Stomach (tissue), 19 donors: ENCODE measurements around the gene HRCT1. TPM values are rescaled to one million over a fixed set of nuclear protein-coding genes. Genes with fewer than 3 reads are reported as not detected.

ENCODE experiments used
- DNase-seq, 2 donors: peaks; one replicate each; pipeline versions ENCODE4 v3.0.0 to v3.0.0-alpha.2; 2013 to 2019
- H3K27ac ChIP-seq, 5 donors: fragments of 200-600 bp in 4 of 5; sonication (generic) in 4 of 5; one replicate each; pipeline ENCODE4 v1.5.1; 2013 to 2019; ENCODE audit warnings: mild to moderate bottlenecking in 1 of 5, moderate library complexity in 1 of 5
- H3K27me3 ChIP-seq, 3 donors: fragments of 200-600 bp; sonication (generic); one replicate each; pipeline ENCODE4 v1.5.1; 2017 to 2019; ENCODE audit warnings: mixed run types in 1 of 3
- H3K36me3 ChIP-seq, 4 donors: fragments of 200-600 bp; sonication (generic); 1 replicate in 3 of 4; 2 replicates in 1 of 4; pipeline ENCODE4 v1.5.1; 2016 to 2019
- H3K4me1 ChIP-seq, 4 donors: fragments of 200-600 bp; sonication (generic); one replicate each; pipeline ENCODE4 v1.5.1; 2016 to 2019
- H3K4me3 ChIP-seq, 4 donors: fragments of 200-600 bp; sonication (generic) in 3 of 4; one replicate each; pipeline ENCODE4 v1.5.1; 2016 to 2019; ENCODE audit warnings: mild to moderate bottlenecking in 1 of 4
- H3K9me3 ChIP-seq, 4 donors: fragments of 200-600 bp; sonication (generic); one replicate each; pipeline ENCODE4 v1.5.1; 2016 to 2019
- EP300 ChIP-seq: sonication (generic); formaldehyde crosslinking; IDR thresholded peaks from one replicate; pipeline ENCODE4 v1.6.1; 2017; ENCODE audit warnings: antibody characterized with exemption
- POLR2A ChIP-seq, 4 donors: fragments of 450-650 bp; IDR thresholded peaks; one replicate each; pipeline ENCODE4 v1.6.1; 2016; ENCODE audit warnings: antibody characterized with exemption in 4 of 4, control low read depth in 2 of 4, mild to moderate bottlenecking in 1 of 4, moderate library complexity in 1 of 4
- POLR2AphosphoS5 ChIP-seq, 3 donors: sonication (generic); formaldehyde crosslinking; IDR thresholded peaks; one replicate each; pipeline ENCODE4 v1.6.1; 2016; ENCODE audit warnings: antibody characterized with exemption in 3 of 3
- WGBS, 5 donors: extraction: QIAGEN DNeasy Blood & Tissue Kit in 3 of 5; methylation state at CpG; one replicate each; pipeline versions ENCODE4 v1.1.5 to v1.1.7; 2013 to 2018; 5-methylcytosine and 5-hydroxymethylcytosine counted together
- intact Hi-C: fragments of 100-400 bp; cut with DNase I; formaldehyde crosslinking; loops from one replicate; pipeline ENCODE4 v1.15.1; 2023; ENCODE audit warnings: low total_unique reads
- long read RNA-seq, 10 donors: transcript quantifications; one replicate each; lab custom pipeline, GENCODE V29; 2026
- polyA plus RNA-seq, 3 donors: library from polyadenylated mRNA; stranded (reverse); fragments of 200-250 nt; gene quantifications; one replicate each; pipeline ENCODE4 v1.2.3, GENCODE V29; 2013
- total RNA-seq, 5 donors: library from RNA; depleted of rRNA; stranded (reverse); fragments of >200 nt; gene quantifications; one replicate each; pipeline versions ENCODE4 v1.1.0 to v1.2.3, GENCODE V29; 2014 to 2016
- TF ChIP-seq, protein P1 (sequence below), 7 experiments: fragments of 450-650 bp in 4 of 7; fragments of 200-600 bp in 3 of 7; sonication (generic) in 3 of 7; IDR thresholded peaks; one replicate each; pipeline ENCODE4 v1.5.1; 2016 to 2019; ENCODE audit warnings: antibody characterized with exemption in 7 of 7, control low read depth in 2 of 7, mild to moderate bottlenecking in 1 of 7
- donor health status: healthy with polysubstance abuse.
- donor health status: Bipolar disorder and iron deficiency.
- donor health status: healthy.

The HRCT1 gene
- 10 to 100 TPM in 1 of 5 donors, 1 to 10 TPM in 2, under 1 TPM in 1, not detected in 1; 0.92 to 28.7 (median 7.7) TPM for total RNA-seq
- polyA plus RNA-seq, result 1 to 10 TPM in 1 of 3 donors, under 1 TPM in 1, not detected in 1; 0.50 to 4.3 TPM
- long read RNA-seq, donor 1, partial matches to known transcripts, result 0 of 1 reads
- long read RNA-seq, donor 1, other reads (novel, unspliced or antisense), result 0 of 1 reads
- long read RNA-seq, donor 2, partial matches to known transcripts, result 0 of 1 reads
- long read RNA-seq, donor 2, other reads (novel, unspliced or antisense), result 0 of 1 reads
- long read RNA-seq, donor 3, partial matches to known transcripts, result 0 of 1 reads
- long read RNA-seq, donor 3, other reads (novel, unspliced or antisense), result 0 of 1 reads
- long read RNA-seq, donor 4, result 0 reads
- long read RNA-seq, donor 5, partial matches to known transcripts, result 0 of 2 reads
- long read RNA-seq, donor 5, other reads (novel, unspliced or antisense), result 0 of 2 reads
- long read RNA-seq, donor 6, transcript HRCT1-201 (1 exons, 950 nt), result major isoform, 9 of 9 reads
- long read RNA-seq, donor 6, partial matches to known transcripts, result 0 of 9 reads
- long read RNA-seq, donor 6, other reads (novel, unspliced or antisense), result 0 of 9 reads
- long read RNA-seq, donor 7, partial matches to known transcripts, result 0 of 2 reads
- long read RNA-seq, donor 7, other reads (novel, unspliced or antisense), result 0 of 2 reads
- long read RNA-seq, donor 8, partial matches to known transcripts, result 0 of 2 reads
- long read RNA-seq, donor 8, other reads (novel, unspliced or antisense), result 0 of 2 reads
- long read RNA-seq, donor 9, partial matches to known transcripts, result 0 of 3 reads
- long read RNA-seq, donor 9, other reads (novel, unspliced or antisense), result 0 of 3 reads
- long read RNA-seq, donor 10, result 0 reads

DNA sequence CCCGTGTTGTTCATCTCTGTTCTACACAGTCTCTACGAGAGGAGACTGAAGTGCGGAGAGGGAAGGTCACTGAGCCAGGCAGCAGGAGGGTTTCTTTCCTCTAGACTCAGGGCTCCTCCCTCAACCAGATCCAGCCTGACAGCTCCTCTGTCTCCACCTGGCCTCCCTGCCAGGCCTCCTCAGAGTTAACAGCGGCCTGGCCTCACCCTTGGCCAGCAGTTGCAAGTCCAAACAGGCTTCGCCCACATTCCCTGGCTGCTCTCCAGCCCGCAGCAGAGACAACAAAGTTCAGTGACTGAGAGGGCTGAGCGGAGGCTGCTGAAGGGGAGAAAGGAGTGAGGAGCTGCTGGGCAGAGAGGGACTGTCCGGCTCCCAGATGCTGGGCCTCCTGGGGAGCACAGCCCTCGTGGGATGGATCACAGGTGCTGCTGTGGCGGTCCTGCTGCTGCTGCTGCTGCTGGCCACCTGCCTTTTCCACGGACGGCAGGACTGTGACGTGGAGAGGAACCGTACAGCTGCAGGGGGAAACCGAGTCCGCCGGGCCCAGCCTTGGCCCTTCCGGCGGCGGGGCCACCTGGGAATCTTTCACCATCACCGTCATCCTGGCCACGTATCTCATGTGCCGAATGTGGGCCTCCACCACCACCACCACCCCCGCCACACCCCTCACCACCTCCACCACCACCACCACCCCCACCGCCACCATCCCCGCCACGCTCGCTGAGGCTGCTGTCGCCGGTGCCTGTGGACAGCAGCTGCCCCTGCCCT lies at the start of gene HRCT1:
TSS of gene HRCT1 (plus strand) at position 291 of the 768 bp plus-strand sequence. CDS start at position 377, 86 bp downstream.
- 28 to 52% (median 40%) methylated on average over 23 to 30 of the region's 30 CpGs for WGBS, 5 donors
- peak; percentile 96 for DNase-seq
- H3K36me3 ChIP-seq, result no peaks in the 10 kb centered on the region
- peak within 1 kb of the TSS; percentile 16 to 23 (median 17) for H3K4me3 ChIP-seq
- H3K27me3 ChIP-seq, result peaks cover 0 to 6% (median 0%) of the 10 kb centered on the region in 3 donors
- intact Hi-C loops, result loop anchor here (5.0 kb wide), 1 partner anchor 41 kb away; no protein-coding TSS in a partner anchor
- peak within 1 kb of the TSS; percentile 73 to 94 (median 89) for H3K27ac ChIP-seq
- peaks cover 62 to 79% (median 68%) of the 10 kb centered on the region in 4 donors for H3K4me1 ChIP-seq
- H3K9me3 ChIP-seq, result no peaks in the 10 kb centered on the region
- TF ChIP-seq POLR2AphosphoS5 (IDR thresholded peaks at IDR 0.05), result peak; percentile 66 to 88 (median 85)
- TF ChIP-seq EP300, result no peak
- TF ChIP-seq, protein P1, sequence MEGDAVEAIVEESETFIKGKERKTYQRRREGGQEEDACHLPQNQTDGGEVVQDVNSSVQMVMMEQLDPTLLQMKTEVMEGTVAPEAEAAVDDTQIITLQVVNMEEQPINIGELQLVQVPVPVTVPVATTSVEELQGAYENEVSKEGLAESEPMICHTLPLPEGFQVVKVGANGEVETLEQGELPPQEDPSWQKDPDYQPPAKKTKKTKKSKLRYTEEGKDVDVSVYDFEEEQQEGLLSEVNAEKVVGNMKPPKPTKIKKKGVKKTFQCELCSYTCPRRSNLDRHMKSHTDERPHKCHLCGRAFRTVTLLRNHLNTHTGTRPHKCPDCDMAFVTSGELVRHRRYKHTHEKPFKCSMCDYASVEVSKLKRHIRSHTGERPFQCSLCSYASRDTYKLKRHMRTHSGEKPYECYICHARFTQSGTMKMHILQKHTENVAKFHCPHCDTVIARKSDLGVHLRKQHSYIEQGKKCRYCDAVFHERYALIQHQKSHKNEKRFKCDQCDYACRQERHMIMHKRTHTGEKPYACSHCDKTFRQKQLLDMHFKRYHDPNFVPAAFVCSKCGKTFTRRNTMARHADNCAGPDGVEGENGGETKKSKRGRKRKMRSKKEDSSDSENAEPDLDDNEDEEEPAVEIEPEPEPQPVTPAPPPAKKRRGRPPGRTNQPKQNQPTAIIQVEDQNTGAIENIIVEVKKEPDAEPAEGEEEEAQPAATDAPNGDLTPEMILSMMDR (IDR thresholded peaks at IDR 0.05), result no peak
- TF ChIP-seq POLR2A (IDR thresholded peaks at IDR 0.05), result no peak

- 51 to 78% (median 55%) methylated on average over 3 of the region's 3 CpGs for WGBS, 5 donors
- TF ChIP-seq POLR2AphosphoS5 (IDR thresholded peaks at IDR 0.05), result no peak
- no peak for TF ChIP-seq POLR2A (IDR thresholded peaks at IDR 0.05)
- no peak for TF ChIP-seq EP300
- TF ChIP-seq, protein P1 (IDR thresholded peaks at IDR 0.05), result no peak
- Histone ChIP-seq H3K27ac (no peak overlapping the region), H3K9me3 (no peaks in the 10 kb centered on the region), H3K4me1 (peaks cover 0 to 12% (median 4%) of the 10 kb centered on the region in 4 donors), H3K4me3 (no peak overlapping the region), H3K36me3 (peaks cover 0 to 28% (median 17%) of the 10 kb centered on the region in 4 donors), H3K27me3 (peaks cover 0 to 37% (median under 1%) of the 10 kb centered on the region in 3 donors)
- DNase-seq, result no peak
- intact Hi-C loops, result no loop called here
Observed at GRCh38 chr9:35856206-35856605, 49.8 kb upstream of the HRCT1 start.

- 79 to 92% (median 89%) methylated on average over 5 of the region's 5 CpGs for WGBS, 5 donors
- no peak for DNase-seq
- TF ChIP-seq POLR2AphosphoS5 (IDR thresholded peaks at IDR 0.05), result no peak
- TF ChIP-seq EP300, result no peak
- TF ChIP-seq, protein P1 (IDR thresholded peaks at IDR 0.05), result no peak
- TF ChIP-seq POLR2A (IDR thresholded peaks at IDR 0.05), result no peak
Observed at GRCh38 chr9:35856882-35857281, 49.1 kb upstream of the HRCT1 start.

More at GRCh38 chr9:35856882-35857281, 49.1 kb upstream of the HRCT1 start:
- Histone ChIP-seq H3K27me3 (peaks cover 0 to 43% (median 6%) of the 10 kb centered on the region in 3 donors), H3K27ac (no peak overlapping the region), H3K9me3 (no peaks in the 10 kb centered on the region), H3K4me3 (no peak overlapping the region), H3K36me3 (peaks cover 0 to 28% (median 17%) of the 10 kb centered on the region in 4 donors), H3K4me1 (peaks cover 0 to 12% (median 4%) of the 10 kb centered on the region in 4 donors)
- intact Hi-C loops, result no loop called here
